HG03571 (cell line): ENCODE data around the gene GALP.
"Not testable (repeated sequence)": the region's sequence is repeated elsewhere in the genome, so short reads cannot be mapped to it uniquely, and the experiment has no call there.

Experiments used
- ATAC-seq: cut with Tn5 transposase; IDR thresholded peaks from one replicate; pipeline ENCODE4 v1.9.1; 2021; ENCODE audit not compliant: unreplicated experiment

GALP gene

GRCh38 chr19:56177564-56178243 lies 1.9 kb downstream of the GALP start:
- no peak for ATAC-seq

GRCh38 chr19:56189785-56190184 lies 14.0 kb downstream of the GALP start:
- ATAC-seq, result no peak

- ATAC-seq, result no peak
Measured at GRCh38 chr19:56191115-56191514, 15.3 kb downstream of the GALP start.

GRCh38 chr19:56191711-56192110 lies 15.9 kb downstream of the GALP start:
- ATAC-seq, result no peak

- no peak for ATAC-seq
Measured at GRCh38 chr19:56193981-56194640, 18.3 kb downstream of the GALP start.

- ATAC-seq, result not testable (repeated sequence)
Measured at GRCh38 chr19:56197646-56198045, 21.8 kb downstream of the GALP start, which contains the start of gene ZSCAN5B. Gene ZSCAN5B (minus strand): TSS chr19:56197783. CDS start chr19:56193052, 4,731 bp downstream.

GRCh38 chr19:56199687-56200086 lies 23.9 kb downstream of the GALP start:
- ATAC-seq, result no peak

GRCh38 chr19:56201973-56202372 lies 26.2 kb downstream of the GALP start, which contains the start of gene ZSCAN5C:
Gene ZSCAN5C (plus strand): TSS chr19:56202273. CDS start chr19:56205914, 3,641 bp downstream.
- no peak for ATAC-seq

- not testable (repeated sequence) for ATAC-seq
Measured at GRCh38 chr19:56207581-56207980, 31.8 kb downstream of the GALP start.

- ATAC-seq, result no peak
Measured at GRCh38 chr19:56209091-56209490, 33.3 kb downstream of the GALP start.

GRCh38 chr19:56210036-56210435 lies 34.2 kb downstream of the GALP start:
- ATAC-seq, result not testable (repeated sequence)

GRCh38 chr19:56211718-56212117 lies 35.9 kb downstream of the GALP start:
- ATAC-seq, result no peak

- no peak for ATAC-seq
Measured at GRCh38 chr19:56217039-56217949, 41.5 kb downstream of the GALP start.

- no peak for ATAC-seq
Measured at GRCh38 chr19:56218961-56219360, 43.2 kb downstream of the GALP start.

- not testable (repeated sequence) for ATAC-seq
Measured at GRCh38 chr19:56221442-56221841, 45.6 kb downstream of the GALP start.

GRCh38 chr19:56221851-56222250 lies 46.0 kb downstream of the GALP start:
- no peak for ATAC-seq

- ATAC-seq, result no peak
Measured at GRCh38 chr19:56222901-56223300, 47.1 kb downstream of the GALP start.

- no peak for ATAC-seq
Measured at GRCh38 chr19:56223481-56223880, 47.7 kb downstream of the GALP start.
